ENCODE results near the gene ATAD3C. TPM values are rescaled to one million over a fixed set of nuclear protein-coding genes. Genes with fewer than 3 reads are reported as not detected.

Gene ATAD3C
- total and polyA plus RNA-seq, 4 experiments from 2014 or later = 1.5 to 2.1 (median 1.7) TPM

DNA sequence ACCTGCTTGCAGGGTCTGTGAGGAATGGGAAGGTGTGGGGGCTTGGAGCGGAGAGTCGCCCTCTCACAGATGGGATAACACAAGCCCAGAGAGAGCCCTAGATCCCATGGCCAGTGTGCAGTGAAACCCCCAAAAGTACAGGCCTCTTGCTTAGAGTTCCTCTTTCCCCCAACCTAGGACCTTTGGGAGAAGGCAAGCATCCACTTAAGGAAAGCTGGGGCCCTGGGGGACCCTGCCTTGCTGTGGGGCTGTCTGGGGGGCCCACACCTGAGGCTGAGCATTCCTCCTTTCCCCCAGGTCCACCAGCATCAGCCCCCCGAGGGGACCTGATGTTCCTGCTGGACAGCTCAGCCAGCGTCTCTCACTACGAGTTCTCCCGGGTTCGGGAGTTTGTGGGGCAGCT lies 12.9 kb upstream of the ATAD3C start:
- H3K27me3 ChIP-seq (ENCODE audit: insufficient read depth, low read length) = peaks cover 24% of the 10 kb centered on the region
- H3K4me3 Mint-ChIP-seq = peak overlapping the region in 3 of 8 donors; percentile 51 to 72 (median 52)
- intact Hi-C loops (cut with micrococcal nuclease) = no loop called here

DNA sequence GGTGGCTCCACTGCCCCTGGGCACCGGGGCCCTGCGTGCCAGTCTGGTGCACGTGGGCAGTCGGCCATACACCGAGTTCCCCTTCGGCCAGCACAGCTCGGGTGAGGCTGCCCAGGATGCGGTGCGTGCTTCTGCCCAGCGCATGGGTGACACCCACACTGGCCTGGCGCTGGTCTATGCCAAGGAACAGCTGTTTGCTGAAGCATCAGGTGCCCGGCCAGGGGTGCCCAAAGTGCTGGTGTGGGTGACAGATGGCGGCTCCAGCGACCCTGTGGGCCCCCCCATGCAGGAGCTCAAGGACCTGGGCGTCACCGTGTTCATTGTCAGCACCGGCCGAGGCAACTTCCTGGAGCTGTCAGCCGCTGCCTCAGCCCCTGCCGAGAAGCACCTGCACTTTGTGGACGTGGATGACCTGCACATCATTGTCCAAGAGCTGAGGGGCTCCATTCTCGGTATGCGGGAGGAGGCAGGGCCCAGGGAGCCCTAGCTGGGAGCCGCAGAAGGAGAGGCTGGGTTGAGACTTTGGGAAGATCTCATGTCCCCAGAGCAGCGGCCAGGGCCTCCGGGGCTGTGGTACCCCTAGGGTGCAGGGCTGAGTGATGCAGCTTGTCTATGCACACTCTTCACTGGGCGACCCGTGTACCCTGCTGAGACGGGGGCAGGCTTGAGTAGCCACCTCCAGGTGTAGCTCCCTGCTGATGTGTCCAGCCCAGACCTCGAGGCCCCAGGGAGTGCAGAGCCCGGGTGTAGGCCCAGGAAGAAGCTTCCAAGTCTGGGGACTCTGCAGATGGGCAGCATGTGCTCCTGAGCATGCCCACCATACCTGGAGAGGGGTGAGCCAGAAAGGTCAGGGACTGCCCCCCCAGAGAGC lies 12.2 kb upstream of the ATAD3C start:
- ChIA-PET CTCF (ENCODE audit: partially characterized antibody) (no interaction called here), POLR2A (ENCODE audit: partially characterized antibody) (no interaction called here)
- Mint-ChIP-seq H3K27me3 (peaks cover 10 to 12% of the 10 kb centered on the region in 2 donors), H3K4me3 (no peak overlapping the region), H3K36me3 (no peaks in the 10 kb centered on the region), H3K9me3 (no peaks in the 10 kb centered on the region), H3K27ac (no peak overlapping the region), H3K4me1 (peaks cover 0 to 8% (median 3%) of the 10 kb centered on the region in 4 donors)
- Histone ChIP-seq H3K27ac (ENCODE audit: low read depth, low read length) (no peak overlapping the region), H3K36me3 (ENCODE audit: insufficient read depth, low read length) (no peaks in the 10 kb centered on the region), H3K4me3 (ENCODE audit: low read length in 2 of 2) (no peak overlapping the region), H3K27me3 (ENCODE audit: insufficient read depth, low read length) (peaks cover 24% of the 10 kb centered on the region), H3K9me3 (ENCODE audit: control insufficient read depth in 1 of 2, low read length in 2 of 2) (no peaks in the 10 kb centered on the region), H3K4me1 (ENCODE audit: insufficient read depth, low read length) (peaks cover 7% of the 10 kb centered on the region)
- peak in 1 of 5 donors; percentile 35 for DNase-seq
- intact Hi-C loops (cut with micrococcal nuclease) = no loop called here

More for the DNA sequence above, 12.9 kb upstream of the ATAD3C start:
- Histone ChIP-seq H3K4me3 (ENCODE audit: low read length in 2 of 2) (no peak overlapping the region), H3K27ac (ENCODE audit: low read depth, low read length) (no peak overlapping the region), H3K9me3 (ENCODE audit: control insufficient read depth in 1 of 2, low read length in 2 of 2) (no peaks in the 10 kb centered on the region), H3K36me3 (ENCODE audit: insufficient read depth, low read length) (no peaks in the 10 kb centered on the region), H3K4me1 (ENCODE audit: insufficient read depth, low read length) (peaks cover 7% of the 10 kb centered on the region)
- no peaks in the 10 kb centered on the region for H3K36me3 Mint-ChIP-seq
- peaks cover 0 to 8% (median 3%) of the 10 kb centered on the region in 4 donors for H3K4me1 Mint-ChIP-seq
- CTCF ChIA-PET (ENCODE audit: partially characterized antibody) = no interaction called here
- POLR2A ChIA-PET (ENCODE audit: partially characterized antibody) = no interaction called here
- peaks cover 10 to 12% of the 10 kb centered on the region in 2 donors for H3K27me3 Mint-ChIP-seq
- no peaks in the 10 kb centered on the region for H3K9me3 Mint-ChIP-seq
- peak in 1 of 5 donors; percentile 25 for DNase-seq
- no peak overlapping the region for H3K27ac Mint-ChIP-seq

DNA sequence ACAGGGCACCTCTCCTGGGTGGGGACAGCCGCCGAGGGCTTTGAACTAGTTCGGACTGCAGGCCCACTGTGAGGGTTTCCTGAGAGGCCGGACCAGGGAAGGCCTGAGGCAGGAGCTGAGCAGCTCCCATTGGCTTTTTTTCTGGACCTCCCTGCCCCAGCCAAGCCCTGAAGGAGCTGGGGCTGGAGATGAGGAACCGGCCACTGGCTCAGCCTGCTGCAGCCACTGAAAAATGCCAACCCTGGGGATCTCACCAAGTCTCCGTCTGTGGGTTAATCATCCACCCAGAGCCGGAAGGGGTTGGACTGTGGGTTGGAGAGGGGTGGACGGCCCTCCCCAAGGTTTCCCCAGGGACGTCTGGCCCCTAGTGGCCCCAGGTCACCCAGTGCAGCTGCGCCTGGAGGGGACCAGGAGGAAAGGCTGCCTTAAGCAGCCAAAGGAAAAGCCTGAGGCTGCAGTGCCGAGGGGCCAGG lies 11.5 kb upstream of the ATAD3C start:
- DNase-seq = peak in 1 of 5 donors; percentile 22
- peaks cover 7% of the 10 kb centered on the region for H3K4me1 ChIP-seq (ENCODE audit: insufficient read depth, low read length)
- Mint-ChIP-seq H3K27me3 (peaks cover 6 to 12% of the 10 kb centered on the region in 2 donors), H3K36me3 (no peaks in the 10 kb centered on the region), H3K27ac (no peak overlapping the region), H3K4me3 (no peak overlapping the region), H3K9me3 (no peaks in the 10 kb centered on the region), H3K4me1 (peaks cover 0 to 8% (median 3%) of the 10 kb centered on the region in 4 donors)
- H3K36me3 ChIP-seq (ENCODE audit: insufficient read depth, low read length) = no peaks in the 10 kb centered on the region
- H3K9me3 ChIP-seq (ENCODE audit: control insufficient read depth in 1 of 2, low read length in 2 of 2) = no peaks in the 10 kb centered on the region
- intact Hi-C loops (cut with micrococcal nuclease) = no loop called here
- ChIA-PET POLR2A (ENCODE audit: partially characterized antibody) (no interaction called here), CTCF (ENCODE audit: partially characterized antibody) (no interaction called here)
- no peak overlapping the region for H3K27ac ChIP-seq (ENCODE audit: low read depth, low read length)
- no peak overlapping the region for H3K4me3 ChIP-seq (ENCODE audit: low read length in 2 of 2)
- peaks cover 24% of the 10 kb centered on the region for H3K27me3 ChIP-seq (ENCODE audit: insufficient read depth, low read length)

DNA sequence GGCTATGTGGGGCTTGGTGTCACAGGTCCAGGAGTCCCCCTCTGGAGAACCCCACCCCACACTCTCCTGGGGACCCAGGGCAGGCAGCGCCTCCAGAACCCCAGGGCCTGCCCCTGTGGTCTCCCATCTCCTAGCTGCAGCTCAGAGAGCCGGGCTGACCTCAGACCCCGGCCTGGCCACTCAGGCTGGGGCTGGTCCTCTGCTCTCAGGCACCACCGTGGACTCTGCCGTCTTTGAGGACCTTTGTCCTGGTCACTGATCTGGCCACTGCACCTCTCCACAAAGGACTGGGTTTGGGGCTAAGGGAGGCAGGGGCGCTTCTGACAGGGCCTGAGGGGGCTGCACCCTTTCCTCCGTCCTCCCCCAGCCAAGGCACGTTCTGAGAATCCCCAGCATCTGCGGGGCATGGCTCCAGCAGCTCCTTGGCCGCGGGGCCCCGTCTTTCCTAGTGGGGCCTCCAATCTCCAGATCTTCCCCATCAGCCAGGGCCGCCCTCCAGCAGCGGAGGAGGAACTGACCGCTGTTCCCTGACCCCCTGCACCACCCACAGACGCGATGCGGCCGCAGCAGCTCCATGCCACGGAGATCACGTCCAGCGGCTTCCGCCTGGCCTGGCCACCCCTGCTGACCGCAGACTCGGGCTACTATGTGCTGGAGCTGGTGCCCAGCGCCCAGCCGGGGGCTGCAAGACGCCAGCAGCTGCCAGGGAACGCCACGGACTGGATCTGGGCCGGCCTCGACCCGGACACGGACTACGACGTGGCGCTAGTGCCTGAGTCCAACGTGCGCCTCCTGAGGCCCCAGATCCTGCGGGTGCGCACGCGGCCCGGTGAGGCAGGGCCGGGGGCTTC lies 10.7 kb upstream of the ATAD3C start:
- Histone ChIP-seq H3K4me1 (ENCODE audit: insufficient read depth, low read length) (peaks cover 7% of the 10 kb centered on the region), H3K27me3 (ENCODE audit: insufficient read depth, low read length) (peaks cover 22% of the 10 kb centered on the region), H3K27ac (ENCODE audit: low read depth, low read length) (no peak overlapping the region), H3K36me3 (ENCODE audit: insufficient read depth, low read length) (no peaks in the 10 kb centered on the region), H3K4me3 (ENCODE audit: low read length in 2 of 2) (no peak overlapping the region), H3K9me3 (ENCODE audit: control insufficient read depth in 1 of 2, low read length in 2 of 2) (no peaks in the 10 kb centered on the region)
- no peaks in the 10 kb centered on the region for H3K9me3 Mint-ChIP-seq
- H3K27me3 Mint-ChIP-seq = peaks cover 4 to 12% of the 10 kb centered on the region in 2 donors
- H3K4me1 Mint-ChIP-seq = peaks cover 0 to 8% (median 3%) of the 10 kb centered on the region in 4 donors
- intact Hi-C loops (cut with micrococcal nuclease) = no loop called here
- ChIA-PET POLR2A (ENCODE audit: partially characterized antibody) (no interaction called here), CTCF (ENCODE audit: partially characterized antibody) (interaction anchor here (0.6 kb wide), 1 partner anchor 436 kb away, joined by 4 read pairs; no protein-coding TSS in a partner anchor)
- DNase-seq = peak in 1 of 5 donors; percentile 13
- no peak overlapping the region for H3K27ac Mint-ChIP-seq
- H3K36me3 Mint-ChIP-seq = no peaks in the 10 kb centered on the region
- no peak overlapping the region for H3K4me3 Mint-ChIP-seq

DNA sequence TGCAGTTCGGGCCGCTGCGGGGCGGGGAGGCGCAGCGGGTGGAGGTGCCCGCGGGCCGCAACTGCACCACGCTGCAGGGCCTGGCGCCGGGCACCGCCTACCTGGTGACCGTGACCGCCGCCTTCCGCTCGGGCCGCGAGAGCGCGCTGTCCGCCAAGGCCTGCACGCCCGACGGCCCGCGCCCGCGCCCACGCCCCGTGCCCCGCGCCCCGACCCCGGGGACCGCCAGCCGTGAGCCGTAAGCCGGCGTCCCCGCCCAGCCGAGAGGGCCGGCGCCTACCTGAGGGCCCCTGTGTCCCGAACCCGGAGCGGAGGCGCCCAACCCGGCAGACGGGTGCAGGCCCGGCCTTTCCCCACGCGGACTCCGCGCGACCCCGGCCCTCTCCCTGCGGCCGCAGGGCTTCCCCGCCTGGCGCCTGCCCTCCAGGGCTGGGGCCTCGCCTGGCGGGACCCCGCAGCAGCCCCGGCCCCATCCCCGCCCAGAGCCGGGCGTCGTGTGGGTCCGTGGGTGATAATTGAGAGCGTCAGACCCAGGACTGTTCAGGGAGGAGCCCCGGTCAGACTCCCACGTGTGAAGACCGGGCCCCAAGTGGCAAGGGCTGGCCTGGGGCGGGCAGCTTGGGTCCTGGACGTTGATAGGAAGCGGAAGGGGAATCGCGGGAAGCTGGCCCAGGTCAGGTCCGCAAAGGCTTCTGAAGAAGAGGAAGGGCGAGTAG lies 9.8 kb upstream of the ATAD3C start:
- Mint-ChIP-seq H3K27ac (no peak overlapping the region), H3K27me3 (peaks cover 4 to 12% of the 10 kb centered on the region in 2 donors), H3K9me3 (no peaks in the 10 kb centered on the region), H3K36me3 (no peaks in the 10 kb centered on the region), H3K4me3 (no peak overlapping the region), H3K4me1 (peaks cover 0 to 8% (median 3%) of the 10 kb centered on the region in 4 donors)
- H3K9me3 ChIP-seq (ENCODE audit: control insufficient read depth in 1 of 2, low read length in 2 of 2) = no peaks in the 10 kb centered on the region
- intact Hi-C loops (cut with micrococcal nuclease) = loop anchor here (2.0 kb wide), 1 partner anchor 407 kb away; no protein-coding TSS in a partner anchor
- no peak overlapping the region for H3K4me3 ChIP-seq (ENCODE audit: low read length in 2 of 2)
- H3K27ac ChIP-seq (ENCODE audit: low read depth, low read length) = no peak overlapping the region
- peaks cover 17% of the 10 kb centered on the region for H3K27me3 ChIP-seq (ENCODE audit: insufficient read depth, low read length)
- DNase-seq = peak in 1 of 5 donors; percentile 5
- POLR2A ChIA-PET (ENCODE audit: partially characterized antibody) = no interaction called here
- CTCF ChIA-PET (ENCODE audit: partially characterized antibody) = interaction anchor here (1.2 to 1.5 kb wide), 2 partner anchors 11 to 134 kb away, joined by 3 to 5 read pairs; no protein-coding TSS in a partner anchor
- H3K36me3 ChIP-seq (ENCODE audit: insufficient read depth, low read length) = no peaks in the 10 kb centered on the region
- H3K4me1 ChIP-seq (ENCODE audit: insufficient read depth, low read length) = peaks cover 7% of the 10 kb centered on the region

DNA sequence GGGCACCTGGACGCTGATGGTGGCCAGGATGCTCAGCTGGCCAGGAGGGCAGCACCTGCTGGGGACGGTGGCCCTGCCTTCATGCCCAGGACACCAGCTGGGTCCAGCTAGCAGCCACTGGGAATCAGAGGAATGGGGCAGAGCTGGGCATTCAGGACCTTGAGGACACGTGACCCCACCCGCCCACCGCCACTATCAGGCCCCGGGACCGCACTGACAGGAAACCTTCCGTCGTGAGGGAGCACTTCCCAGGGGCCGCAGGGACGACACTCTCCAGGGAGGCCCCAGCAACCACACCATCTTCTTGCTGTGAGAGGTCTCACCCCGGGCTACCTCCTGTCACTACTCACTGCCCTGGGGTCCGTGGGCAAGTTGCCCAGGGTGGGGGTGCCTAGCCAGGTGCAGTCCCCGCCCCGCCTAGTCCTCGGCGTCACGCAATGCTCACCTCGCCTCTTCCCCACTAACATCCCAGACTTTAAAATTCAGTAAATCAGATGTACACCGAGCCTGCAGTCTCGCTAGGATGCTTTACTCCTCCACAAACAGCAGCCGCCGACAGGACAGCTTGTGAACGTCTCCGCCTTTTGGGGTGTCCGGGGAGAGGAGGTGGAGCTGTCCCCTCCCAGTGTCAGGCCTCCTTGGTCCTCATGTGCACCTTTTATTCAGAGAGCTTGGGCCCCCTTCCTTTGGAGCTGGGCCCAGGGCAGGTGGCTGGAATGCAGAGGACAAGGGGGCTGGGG lies 9.1 kb upstream of the ATAD3C start:
- intact Hi-C loops (cut with micrococcal nuclease) = loop anchor here (2.0 kb wide), 1 partner anchor 408 kb away; no protein-coding TSS in a partner anchor
- Mint-ChIP-seq H3K27me3 (peaks cover 0 to 10% of the 10 kb centered on the region in 2 donors), H3K9me3 (no peaks in the 10 kb centered on the region), H3K4me1 (peaks cover 0 to 4% (median 2%) of the 10 kb centered on the region in 4 donors), H3K4me3 (no peak overlapping the region), H3K36me3 (no peaks in the 10 kb centered on the region), H3K27ac (no peak overlapping the region)
- ChIA-PET CTCF (ENCODE audit: partially characterized antibody) (interaction anchor here (0.6 to 1.6 kb wide), 6 partner anchors 9 to 135 kb away, joined by 3 to 5 read pairs (median 4); no protein-coding TSS in a partner anchor), POLR2A (ENCODE audit: partially characterized antibody) (interaction anchor here (1.1 kb wide), 1 partner anchor 33 kb away, joined by 3 read pairs; the partner anchor contains the start of gene MRPL20)
- Histone ChIP-seq H3K36me3 (ENCODE audit: insufficient read depth, low read length) (no peaks in the 10 kb centered on the region), H3K4me1 (ENCODE audit: insufficient read depth, low read length) (peaks cover 7% of the 10 kb centered on the region), H3K9me3 (ENCODE audit: control insufficient read depth in 1 of 2, low read length in 2 of 2) (no peaks in the 10 kb centered on the region), H3K4me3 (ENCODE audit: low read length in 2 of 2) (no peak overlapping the region), H3K27ac (ENCODE audit: low read depth, low read length) (no peak overlapping the region), H3K27me3 (ENCODE audit: insufficient read depth, low read length) (peaks cover 12% of the 10 kb centered on the region)
- DNase-seq = peak in 1 of 5 donors; percentile 16
